GM21576 (cell line): Measurements from ENCODE around the gene RPS6KA2.

Experiments
- ATAC-seq: cut with Tn5 transposase; IDR thresholded peaks from one replicate; pipeline ENCODE4 v1.9.1; 2021; ENCODE audit warnings: mild to moderate bottlenecking, moderate library complexity; ENCODE audit not compliant: unreplicated experiment

RPS6KA2 gene

GRCh38 chr6:166459272-166459671 lies 167.8 kb downstream of the RPS6KA2 start:
- no peak for ATAC-seq

- peak; percentile 50 for ATAC-seq
Measured at GRCh38 chr6:166456395-166457156, 170.5 kb downstream of the RPS6KA2 start.

GRCh38 chr6:166454692-166455515 lies 172.1 kb downstream of the RPS6KA2 start:
- ATAC-seq = no peak

- ATAC-seq = no peak
Measured at GRCh38 chr6:166453651-166454050, 173.4 kb downstream of the RPS6KA2 start.

GRCh38 chr6:166450167-166450873 lies 176.7 kb downstream of the RPS6KA2 start:
- ATAC-seq = no peak

GRCh38 chr6:166449641-166450040 lies 177.4 kb downstream of the RPS6KA2 start:
- no peak for ATAC-seq

- ATAC-seq = no peak
Measured at GRCh38 chr6:166449036-166449435, 178.0 kb downstream of the RPS6KA2 start.

GRCh38 chr6:166448432-166448831 lies 178.6 kb downstream of the RPS6KA2 start:
- ATAC-seq = no peak

- no peak for ATAC-seq
Measured at GRCh38 chr6:166446567-166447065, 180.4 kb downstream of the RPS6KA2 start.

GRCh38 chr6:166446146-166446545 lies 180.9 kb downstream of the RPS6KA2 start:
- no peak for ATAC-seq

- no peak for ATAC-seq
Measured at GRCh38 chr6:166444446-166444845, 182.6 kb downstream of the RPS6KA2 start.

- no peak for ATAC-seq
Measured at GRCh38 chr6:166443166-166443565, 183.9 kb downstream of the RPS6KA2 start.

- ATAC-seq = no peak
Measured at GRCh38 chr6:166442131-166442685, 184.8 kb downstream of the RPS6KA2 start.

GRCh38 chr6:166441325-166442078 lies 185.5 kb downstream of the RPS6KA2 start:
- ATAC-seq = no peak

- ATAC-seq = no peak
Measured at GRCh38 chr6:166440729-166441128, 186.3 kb downstream of the RPS6KA2 start.

- no peak for ATAC-seq
Measured at GRCh38 chr6:166440106-166440505, 186.9 kb downstream of the RPS6KA2 start.

- ATAC-seq = no peak
Measured at GRCh38 chr6:166439366-166440091, 187.5 kb downstream of the RPS6KA2 start.

GRCh38 chr6:166438211-166438861 lies 188.7 kb downstream of the RPS6KA2 start:
- ATAC-seq = no peak

- ATAC-seq = no peak
Measured at GRCh38 chr6:166437661-166438060, 189.4 kb downstream of the RPS6KA2 start.
